Smooth muscle cell (in vitro differentiated cells): Measurements from ENCODE around the gene FAM118A. TPM values are rescaled to one million over a fixed set of nuclear protein-coding genes. Genes with fewer than 3 reads are reported as not detected.
A peak's percentile ranks its signal among the peaks of the same experiment; 100 is the strongest.
"Not testable (repeated sequence)": the region's sequence is repeated elsewhere in the genome, so short reads cannot be mapped to it uniquely, and the experiment has no call there.

Experiments used
- DNase-seq: peaks from one replicate; lab custom pipeline; 2025; ENCODE audit not compliant: unreplicated experiment; lab: John Stamatoyannopoulos, UW
- H2AFZ ChIP-seq: fragments of 200-600 bp; sonication (generic); 2 replicates; pipeline ENCODE4 v1.6.0; 2016; ENCODE audit warnings: antibody characterized with exemption, low read depth, mild to moderate bottlenecking
- H3F3A ChIP-seq: fragments of 200-600 bp; sonication (generic); 2 replicates; pipeline ENCODE4 v1.6.0; 2017; ENCODE audit warnings: antibody characterized with exemption, low read depth
- H3K27ac ChIP-seq: fragments of 200-600 bp; sonication (generic); 2 replicates; pipeline ENCODE4 v1.5.1; 2016; ENCODE audit warnings: low read depth, mild to moderate bottlenecking
- H3K27me3 ChIP-seq: fragments of 200-600 bp; sonication (generic); 2 replicates; pipeline ENCODE4 v1.6.1; 2016; ENCODE audit warnings: low read depth, mild to moderate bottlenecking
- H3K36me3 ChIP-seq: fragments of 200-600 bp; sonication (generic); 2 replicates; pipeline ENCODE4 v1.5.1; 2016; ENCODE audit warnings: low read depth
- H3K4me1 ChIP-seq: fragments of 200-600 bp; sonication (generic); 2 replicates; pipeline ENCODE4 v1.5.1; 2016; ENCODE audit warnings: low read depth
- H3K4me2 ChIP-seq: fragments of 200-600 bp; sonication (generic); 2 replicates; pipeline ENCODE4 v1.6.0; 2016; ENCODE audit warnings: mild to moderate bottlenecking
- H3K4me3 ChIP-seq: fragments of 200-600 bp; sonication (generic); 2 replicates; pipeline ENCODE4 v1.5.1; 2016; ENCODE audit warnings: mild to moderate bottlenecking
- H3K79me2 ChIP-seq: fragments of 200-600 bp; sonication (generic); 2 replicates; pipeline ENCODE4 v1.6.0; 2016; ENCODE audit warnings: low read depth, mild to moderate bottlenecking
- H3K9ac ChIP-seq: fragments of 200-600 bp; sonication (generic); 2 replicates; pipeline ENCODE4 v1.6.0; 2016; ENCODE audit warnings: low read depth
- H3K9me3 ChIP-seq: fragments of 200-600 bp; sonication (generic); replicated peaks from 2 replicates; pipeline ENCODE4 v1.5.1; 2016; ENCODE audit warnings: low read depth
- H4K20me1 ChIP-seq: fragments of 200-600 bp; sonication (generic); 2 replicates; pipeline ENCODE4 v1.6.0; 2016; ENCODE audit warnings: low read depth
- WGBS: methylation state at CpG from one replicate; pipeline ENCODE4 v1.1.7; 2016; ENCODE audit warnings: low lambda C conversion rate; 5-methylcytosine and 5-hydroxymethylcytosine counted together
- polyA plus RNA-seq: library from polyadenylated mRNA; unstranded; fragments of >200 nt; fragmentation: Nextera tagmentation; extraction: Ambion mirVana; gene quantifications from 2 replicates; pipeline ENCODE4 v1.2.1, GENCODE V29; 2016
- total RNA-seq: library from RNA; depleted of rRNA; stranded (reverse); fragments of >200 nt; gene quantifications from 2 replicates; pipeline ENCODE4 v1.2.3, GENCODE V29; 2014
- TF ChIP-seq, protein P1 (sequence below): fragments of 200-600 bp; sonication (generic); IDR thresholded peaks from 2 replicates; pipeline ENCODE4 v1.5.1; 2017; ENCODE audit warnings: borderline replicate concordance, mild to moderate bottlenecking, antibody characterized with exemption; ENCODE audit not compliant: insufficient read depth, poor library complexity, severe bottlenecking

The FAM118A gene
- total RNA-seq (36.1 and 36.6 TPM in 2 replicates), polyA plus RNA-seq (60.3 and 114 TPM in 2 replicates)

- Histone ChIP-seq H3F3A (no peaks in the 10 kb centered on the region), H3K4me3 (peak within 1 kb of the TSS; percentile 91), H3K4me2 (peak within 1 kb of the TSS; percentile 100), H3K27ac (peak within 1 kb of the TSS; percentile 1), H3K9me3 (no peaks in the 10 kb centered on the region), H3K4me1 (peaks cover 24% of the 10 kb centered on the region), H3K9ac (peak within 1 kb of the TSS; percentile 87), H3K36me3 (no peaks in the 10 kb centered on the region), H3K27me3 (no peaks in the 10 kb centered on the region), H2AFZ (peak within 1 kb of the TSS; percentile 89), H4K20me1 (peaks cover 10% of the 10 kb centered on the region), H3K79me2 (peaks cover 40% of the 10 kb centered on the region)
- 1% methylated on average over 45 of the region's 95 CpGs for WGBS
- DNase-seq, result peak; percentile 97
- TF ChIP-seq, protein P1, sequence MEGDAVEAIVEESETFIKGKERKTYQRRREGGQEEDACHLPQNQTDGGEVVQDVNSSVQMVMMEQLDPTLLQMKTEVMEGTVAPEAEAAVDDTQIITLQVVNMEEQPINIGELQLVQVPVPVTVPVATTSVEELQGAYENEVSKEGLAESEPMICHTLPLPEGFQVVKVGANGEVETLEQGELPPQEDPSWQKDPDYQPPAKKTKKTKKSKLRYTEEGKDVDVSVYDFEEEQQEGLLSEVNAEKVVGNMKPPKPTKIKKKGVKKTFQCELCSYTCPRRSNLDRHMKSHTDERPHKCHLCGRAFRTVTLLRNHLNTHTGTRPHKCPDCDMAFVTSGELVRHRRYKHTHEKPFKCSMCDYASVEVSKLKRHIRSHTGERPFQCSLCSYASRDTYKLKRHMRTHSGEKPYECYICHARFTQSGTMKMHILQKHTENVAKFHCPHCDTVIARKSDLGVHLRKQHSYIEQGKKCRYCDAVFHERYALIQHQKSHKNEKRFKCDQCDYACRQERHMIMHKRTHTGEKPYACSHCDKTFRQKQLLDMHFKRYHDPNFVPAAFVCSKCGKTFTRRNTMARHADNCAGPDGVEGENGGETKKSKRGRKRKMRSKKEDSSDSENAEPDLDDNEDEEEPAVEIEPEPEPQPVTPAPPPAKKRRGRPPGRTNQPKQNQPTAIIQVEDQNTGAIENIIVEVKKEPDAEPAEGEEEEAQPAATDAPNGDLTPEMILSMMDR, result no peak
These were observed at the start of gene FAM118A for GRCh38 chr22:45309422-45310227. TSS of gene FAM118A (plus strand) at chr22:45309934. CDS start at chr22:45322380, 12,446 bp downstream.

DNA sequence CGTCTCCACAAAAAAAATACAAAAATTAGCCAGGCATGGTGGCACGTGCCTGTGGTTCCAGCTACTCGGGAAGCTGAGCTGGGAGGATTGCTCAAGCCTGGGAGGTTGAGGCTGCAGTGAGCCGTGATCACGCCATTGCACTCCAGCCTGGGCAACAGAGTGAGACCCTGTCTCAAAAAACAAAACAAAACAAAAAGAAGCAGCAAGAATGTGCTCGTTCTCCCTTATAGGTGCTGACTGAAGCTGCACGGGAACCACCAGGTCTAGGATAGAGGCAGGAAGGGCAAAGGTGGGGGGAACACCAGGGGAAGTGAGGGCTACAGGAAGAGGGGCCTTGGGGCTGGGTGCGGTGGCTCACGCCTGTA, 49.4 kb upstream of the FAM118A start:
- H4K20me1 ChIP-seq, H3K79me2 ChIP-seq, H3K4me3 ChIP-seq, H3F3A ChIP-seq, H3K4me1 ChIP-seq, H3K9me3 ChIP-seq, H2AFZ ChIP-seq, H3K9ac ChIP-seq, H3K27ac ChIP-seq, H3K36me3 ChIP-seq, H3K4me2 ChIP-seq, H3K27me3 ChIP-seq, DNase-seq: not testable (repeated sequence)
- 90% methylated on average over 9 of the region's 9 CpGs for WGBS

DNA sequence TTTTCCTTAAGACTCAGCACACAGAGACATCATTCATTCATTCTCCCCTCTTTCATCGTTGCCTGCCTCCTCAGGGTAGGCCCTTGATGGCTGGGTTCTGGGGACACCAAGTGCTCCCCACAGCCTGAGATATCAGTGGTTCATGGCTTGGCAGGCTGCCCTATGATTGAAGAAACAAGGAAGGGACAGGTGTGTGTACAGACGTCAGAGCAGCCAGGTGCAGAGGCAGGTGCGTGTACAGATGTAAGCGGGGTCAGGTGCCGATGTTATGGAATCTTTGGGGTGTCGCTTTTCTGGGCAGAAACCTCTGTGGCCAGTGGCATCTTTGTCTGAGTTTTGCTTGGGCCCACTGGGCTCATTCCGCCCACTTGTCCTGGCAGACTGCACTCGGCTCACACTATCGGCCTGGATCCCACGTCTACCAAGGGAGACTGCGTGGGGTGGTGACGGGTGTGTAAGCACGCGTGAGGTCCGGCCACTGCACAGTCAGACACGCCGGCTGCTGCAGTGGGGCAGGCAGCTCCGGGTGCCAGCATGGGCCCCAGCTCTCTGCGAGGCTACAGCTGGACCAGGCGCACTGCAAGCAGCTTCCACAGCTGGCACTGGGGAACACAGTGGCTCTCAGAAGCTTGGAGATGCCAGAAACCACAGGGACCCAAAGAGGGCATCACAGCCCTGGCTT, 48.2 kb upstream of the FAM118A start:
- no peaks in the 10 kb centered on the region for H3K79me2 ChIP-seq
- no peak overlapping the region for H3K27ac ChIP-seq
- no peak overlapping the region for H3K9ac ChIP-seq
- no peak overlapping the region for H2AFZ ChIP-seq
- no peaks in the 10 kb centered on the region for H3K27me3 ChIP-seq
- no peaks in the 10 kb centered on the region for H3F3A ChIP-seq
- no peak for DNase-seq
- H3K36me3 ChIP-seq, result no peaks in the 10 kb centered on the region
- H4K20me1 ChIP-seq, result no peaks in the 10 kb centered on the region
- H3K4me1 ChIP-seq, result peaks cover 2% of the 10 kb centered on the region
- H3K9me3 ChIP-seq, result no peaks in the 10 kb centered on the region
- TF ChIP-seq, protein P1, result no peak
- WGBS, result 90% methylated on average over 20 of the region's 20 CpGs
- no peak overlapping the region for H3K4me3 ChIP-seq
- H3K4me2 ChIP-seq, result no peak overlapping the region

GRCh38 chr22:45262195-45262930, 47.4 kb upstream of the FAM118A start:
- no peak overlapping the region for H3K9ac ChIP-seq

More at GRCh38 chr22:45262195-45262930, 47.4 kb upstream of the FAM118A start:
- Histone ChIP-seq H4K20me1 (no peaks in the 10 kb centered on the region), H2AFZ (no peak overlapping the region), H3K4me2 (no peak overlapping the region), H3K27me3 (no peaks in the 10 kb centered on the region), H3F3A (no peaks in the 10 kb centered on the region), H3K79me2 (no peaks in the 10 kb centered on the region), H3K36me3 (no peaks in the 10 kb centered on the region), H3K4me3 (no peak overlapping the region), H3K9me3 (no peaks in the 10 kb centered on the region), H3K27ac (no peak overlapping the region), H3K4me1 (peaks cover 2% of the 10 kb centered on the region)
- 78% methylated on average over 13 of the region's 13 CpGs for WGBS
- TF ChIP-seq, protein P1, result no peak
- no peak for DNase-seq
